RWPE1 (cell line): ENCODE results near the gene GPC1.

Source experiments
- CTCF ChIA-PET: fragments of 350-600 bp; sonication (Branson Sonifier 250); formaldehyde crosslinking; extraction: SDS; loops from one replicate; lab custom pipeline; 2021; lab: Yijun Ruan, JAX
- POLR2A ChIA-PET: fragments of 400-600 bp; formaldehyde crosslinking; extraction: SDS; loops from one replicate; lab custom pipeline; 2020; ENCODE audit warnings: antibody characterized with exemption; ENCODE audit not compliant: low non-redundant PET; lab: Yijun Ruan, JAX
- DNase-seq: peaks from one replicate; pipeline ENCODE4 v3.0.0; 2012; ENCODE audit warnings: low spot score
- H3K27ac ChIP-seq: fragments of 450-650 bp; 2 replicates; pipeline ENCODE4 v1.5.1; 2017
- TF ChIP-seq, protein P1 (sequence below): fragments of 450-650 bp; conservative IDR thresholded peaks from 2 replicates; pipeline ENCODE4 v1.5.1; 2017; ENCODE audit warnings: low read depth, mild to moderate bottlenecking

GPC1 gene

DNA sequence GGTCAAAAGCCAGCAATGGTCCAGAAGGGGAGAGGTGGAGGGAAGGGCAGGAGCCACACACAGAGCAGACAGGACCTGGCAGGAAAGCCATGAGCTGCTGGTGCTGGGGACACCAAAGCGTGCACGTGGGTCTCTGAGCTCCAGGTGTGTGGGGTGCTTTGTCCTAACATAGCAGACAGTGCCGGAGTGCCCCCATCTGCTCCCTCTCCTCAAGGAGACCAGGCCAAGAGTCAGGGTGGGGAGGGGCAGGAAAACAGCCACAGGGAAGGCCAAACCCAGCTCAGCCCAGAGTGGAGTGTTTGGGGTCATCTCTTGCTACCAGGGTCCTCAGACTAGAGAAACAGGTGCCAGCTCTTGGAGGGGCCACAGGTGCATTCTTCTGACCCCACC, 4.2 kb upstream of the GPC1 start:
- CTCF ChIA-PET, result interaction anchor here (1.2 kb wide), 1 partner anchor 89 kb away, joined by 3 read pairs; no protein-coding TSS in a partner anchor
- peak overlapping the region; percentile 100; the same call in 1 of the 2 replicates for H3K27ac ChIP-seq
- DNase-seq, result no peak
- POLR2A ChIA-PET, result no interaction called here
- TF ChIP-seq, protein P1, sequence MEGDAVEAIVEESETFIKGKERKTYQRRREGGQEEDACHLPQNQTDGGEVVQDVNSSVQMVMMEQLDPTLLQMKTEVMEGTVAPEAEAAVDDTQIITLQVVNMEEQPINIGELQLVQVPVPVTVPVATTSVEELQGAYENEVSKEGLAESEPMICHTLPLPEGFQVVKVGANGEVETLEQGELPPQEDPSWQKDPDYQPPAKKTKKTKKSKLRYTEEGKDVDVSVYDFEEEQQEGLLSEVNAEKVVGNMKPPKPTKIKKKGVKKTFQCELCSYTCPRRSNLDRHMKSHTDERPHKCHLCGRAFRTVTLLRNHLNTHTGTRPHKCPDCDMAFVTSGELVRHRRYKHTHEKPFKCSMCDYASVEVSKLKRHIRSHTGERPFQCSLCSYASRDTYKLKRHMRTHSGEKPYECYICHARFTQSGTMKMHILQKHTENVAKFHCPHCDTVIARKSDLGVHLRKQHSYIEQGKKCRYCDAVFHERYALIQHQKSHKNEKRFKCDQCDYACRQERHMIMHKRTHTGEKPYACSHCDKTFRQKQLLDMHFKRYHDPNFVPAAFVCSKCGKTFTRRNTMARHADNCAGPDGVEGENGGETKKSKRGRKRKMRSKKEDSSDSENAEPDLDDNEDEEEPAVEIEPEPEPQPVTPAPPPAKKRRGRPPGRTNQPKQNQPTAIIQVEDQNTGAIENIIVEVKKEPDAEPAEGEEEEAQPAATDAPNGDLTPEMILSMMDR, result no peak

DNA sequence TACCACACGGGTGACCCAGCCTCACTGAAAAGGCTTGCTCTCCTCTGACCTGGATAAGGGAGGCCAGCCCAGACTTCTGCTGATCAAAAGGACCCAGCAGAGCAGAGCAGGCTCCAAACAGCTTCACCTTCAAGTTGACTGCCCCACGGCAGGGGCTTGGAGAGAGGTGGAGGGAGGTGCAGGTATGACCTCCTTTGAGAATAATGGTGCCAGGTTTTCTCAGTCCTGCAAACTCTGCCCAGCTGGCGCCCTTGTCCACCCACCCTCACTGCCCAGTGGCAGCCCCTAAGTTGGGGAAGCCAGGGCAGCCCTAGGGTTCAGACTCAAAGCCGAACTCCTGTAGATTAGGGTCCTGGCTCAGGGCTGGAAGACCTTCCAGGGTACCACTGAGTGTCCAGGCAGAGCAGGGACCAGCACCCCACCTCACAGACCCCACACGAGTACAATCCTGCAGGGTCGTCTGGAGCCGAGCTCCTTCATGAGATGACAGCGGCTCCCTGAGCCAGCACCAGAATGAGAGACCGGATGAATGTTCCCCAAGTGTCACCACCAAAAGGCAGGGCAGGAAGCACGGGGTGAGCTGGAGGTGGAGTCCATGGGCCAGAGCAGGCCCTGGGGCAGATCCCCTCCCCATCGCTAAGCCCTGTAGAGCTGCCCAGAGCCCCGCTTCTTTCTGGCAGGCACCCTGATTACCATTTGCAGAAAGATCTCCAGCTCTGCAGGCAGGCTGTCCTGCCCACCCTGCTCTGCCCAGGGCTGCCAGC, 3.6 kb upstream of the GPC1 start:
- POLR2A ChIA-PET, result no interaction called here
- CTCF ChIA-PET, result interaction anchor here (0.8 to 1.2 kb wide), 2 partner anchors 90 to 199 kb away, joined by 3 read pairs; no protein-coding TSS in a partner anchor

DNA sequence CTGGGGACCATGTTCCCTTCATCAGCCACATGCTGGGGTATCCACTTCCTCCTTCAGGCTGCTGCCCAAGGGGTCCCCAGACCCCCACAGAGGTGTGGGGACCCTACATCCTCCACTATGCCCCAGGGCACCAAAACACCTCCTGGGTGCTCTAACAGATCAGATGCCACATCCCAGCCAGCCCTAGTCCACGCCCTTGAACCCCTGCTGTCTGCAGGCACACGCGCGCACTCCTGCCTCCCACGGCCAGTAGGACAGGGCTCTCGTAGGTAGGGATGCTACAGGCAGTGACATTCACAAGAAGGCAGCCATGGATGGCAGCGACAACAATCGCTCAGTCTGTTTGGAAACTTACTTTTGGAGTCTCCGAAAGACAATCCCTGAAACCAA, 3.0 kb upstream of the GPC1 start:
- TF ChIP-seq, protein P1, result no peak
- DNase-seq, result no peak
- peak overlapping the region; percentile 100 for H3K27ac ChIP-seq
- ChIA-PET POLR2A (no interaction called here), CTCF (interaction anchor here (0.6 kb wide), 1 partner anchor 207 kb away, joined by 3 read pairs; no protein-coding TSS in a partner anchor)

More for the DNA sequence above, 3.6 kb upstream of the GPC1 start:
- TF ChIP-seq, protein P1, result no peak
- H3K27ac ChIP-seq, result peak overlapping the region; percentile 100
- no peak for DNase-seq

GRCh38 chr2:240432820-240433801, 2.4 kb upstream of the GPC1 start:
- H3K27ac ChIP-seq, result peak overlapping the region; percentile 100
- no peak for DNase-seq
- POLR2A ChIA-PET, result no interaction called here
- TF ChIP-seq, protein P1, result no peak
- CTCF ChIA-PET, result interaction anchor here (0.6 to 1.3 kb wide), 3 partner anchors 115 to 208 kb away, joined by 3 to 4 read pairs (median 3); no protein-coding TSS in a partner anchor

DNA sequence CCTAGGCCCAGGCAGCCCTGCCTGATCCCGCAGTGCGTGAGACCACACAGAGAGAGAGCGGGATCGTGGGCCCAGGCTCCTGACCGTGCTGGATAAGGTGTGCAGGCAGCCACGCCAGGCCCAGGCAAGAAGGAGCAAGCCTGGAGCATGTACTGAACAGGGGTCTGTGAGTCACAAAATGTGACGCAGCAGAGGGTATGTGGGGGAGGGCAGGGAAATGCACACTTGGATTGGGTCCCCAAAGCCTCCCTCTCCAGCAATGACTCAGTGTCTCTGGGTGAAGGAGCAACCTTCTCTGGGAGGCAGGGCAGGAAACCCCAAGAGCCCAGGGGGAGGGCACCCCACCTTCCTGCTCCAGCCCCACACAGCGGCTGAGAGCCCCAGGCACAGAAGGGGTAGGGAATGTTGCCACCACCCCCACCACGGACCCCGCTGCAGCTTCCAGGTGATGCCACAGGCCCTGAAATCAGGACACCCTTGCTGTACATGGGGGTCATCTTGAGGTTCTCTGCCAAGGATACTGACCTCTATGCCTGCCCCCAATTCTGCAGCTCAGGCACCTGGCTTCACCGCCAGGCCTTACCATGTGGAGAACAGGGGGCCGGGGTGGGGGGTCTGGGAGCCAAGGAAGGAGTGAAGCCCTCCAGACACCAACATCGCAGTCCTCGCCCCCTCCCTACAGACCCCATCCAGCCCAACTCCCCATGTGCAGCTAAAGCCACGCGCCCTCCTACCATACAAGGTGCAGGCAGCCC, 1.3 kb upstream of the GPC1 start:
- TF ChIP-seq, protein P1, result no peak
- H3K27ac ChIP-seq, result peak overlapping the region; percentile 100
- DNase-seq, result peak; percentile 97
- ChIA-PET POLR2A (interaction anchor here (0.6 kb wide), 1 partner anchor 299 kb away, joined by 14 read pairs; no protein-coding TSS in a partner anchor), CTCF (interaction anchor here (0.6 to 1.3 kb wide), 3 partner anchors 63 to 202 kb away, joined by 4 to 5 read pairs (median 4); no protein-coding TSS in a partner anchor)
